Occipital lobe (tissue), 2 donors: ENCODE measurements around the gene NTPCR. TPM values are rescaled to one million over a fixed set of nuclear protein-coding genes. Genes with fewer than 3 reads are reported as not detected.
"Not testable (repeated sequence)": the region's sequence is repeated elsewhere in the genome, so short reads cannot be mapped to it uniquely, and the experiment has no call there.

ENCODE experiments used
- DNase-seq: peaks from one replicate; lab custom pipeline; 2025; lab: John Stamatoyannopoulos, UW
- total RNA-seq: library from RNA; depleted of rRNA; stranded (reverse); fragments of >200 nt; gene quantifications from one replicate; pipeline ENCODE4 v1.2.3, GENCODE V29; 2014

NTPCR gene
- total RNA-seq, 1 donor from 2014 or later: 16.4 TPM

- not testable (repeated sequence) for DNase-seq
Measured at GRCh38 chr1:232927166-232927565, 23.2 kb upstream of the NTPCR start.

- DNase-seq: no peak
Measured at GRCh38 chr1:232927830-232928505, 22.4 kb upstream of the NTPCR start.

GRCh38 chr1:232932486-232933425, 17.7 kb upstream of the NTPCR start:
- DNase-seq: no peak

GRCh38 chr1:232936941-232937340, 13.5 kb upstream of the NTPCR start:
- DNase-seq: no peak

GRCh38 chr1:232937741-232938375, 12.6 kb upstream of the NTPCR start:
- DNase-seq: no peak

GRCh38 chr1:232938926-232939325, 11.5 kb upstream of the NTPCR start:
- no peak for DNase-seq

GRCh38 chr1:232939748-232940147, 10.7 kb upstream of the NTPCR start:
- DNase-seq: no peak

- no peak for DNase-seq
Measured at GRCh38 chr1:232940262-232940661, 10.1 kb upstream of the NTPCR start.

- DNase-seq: no peak
Measured at GRCh38 chr1:232942413-232943294, 7.8 kb upstream of the NTPCR start.

GRCh38 chr1:232943679-232944252, 6.6 kb upstream of the NTPCR start:
- no peak for DNase-seq

GRCh38 chr1:232944347-232944746, 6.1 kb upstream of the NTPCR start:
- no peak for DNase-seq

GRCh38 chr1:232949636-232950196, 695 bp upstream of the NTPCR start:
- no peak for DNase-seq

- no peak for DNase-seq
Measured at GRCh38 chr1:232951180-232951579, 769 bp downstream of the NTPCR start.

GRCh38 chr1:232951605-232952004, 1.2 kb downstream of the NTPCR start:
- no peak for DNase-seq

GRCh38 chr1:232952514-232953499, 2.4 kb downstream of the NTPCR start:
- DNase-seq: no peak

GRCh38 chr1:232954594-232955365, 4.4 kb downstream of the NTPCR start:
- no peak for DNase-seq

- DNase-seq: no peak
Measured at GRCh38 chr1:232956081-232956480, 5.7 kb downstream of the NTPCR start.

- DNase-seq: no peak
Measured at GRCh38 chr1:232958067-232958466, 7.7 kb downstream of the NTPCR start.
